Ishikawa (cell line): Measurements from ENCODE around the gene DUSP16.

ENCODE experiments used
- CEBPB ChIP-seq: IDR thresholded peaks from 2 replicates; pipeline ENCODE4 v1.6.1; 2012
- CREB1 ChIP-seq: IDR thresholded peaks from 2 replicates; pipeline ENCODE4 v1.6.1; 2012; ENCODE audit warnings: low read depth
- EGR1 ChIP-seq: IDR thresholded peaks from 2 replicates; pipeline ENCODE4 v1.6.1; 2012
- EP300 ChIP-seq: IDR thresholded peaks from 2 replicates; pipeline ENCODE4 v1.6.1; 2012; ENCODE audit warnings: borderline replicate concordance
- FOXM1 ChIP-seq: IDR thresholded peaks from 2 replicates; pipeline ENCODE4 v1.6.1; 2012; ENCODE audit warnings: low read depth, borderline replicate concordance
- NFIC ChIP-seq: IDR thresholded peaks from 2 replicates; pipeline ENCODE4 v1.6.1; 2012
- RAD21 ChIP-seq: IDR thresholded peaks from 2 replicates; pipeline ENCODE4 v1.6.1; 2012; ENCODE audit warnings: low read depth
- REST ChIP-seq: IDR thresholded peaks from 2 replicates; pipeline ENCODE4 v1.6.1; 2012; ENCODE audit warnings: low read depth, mild to moderate bottlenecking
- TAF1 ChIP-seq: IDR thresholded peaks from 2 replicates; pipeline ENCODE4 v1.6.1; 2012; ENCODE audit warnings: low read depth, mild to moderate bottlenecking
- TCF12 ChIP-seq: IDR thresholded peaks from 2 replicates; pipeline ENCODE4 v1.6.1; 2012; ENCODE audit warnings: low read depth
- TEAD4 ChIP-seq: IDR thresholded peaks from 2 replicates; pipeline ENCODE4 v1.6.1; 2012
- USF1 ChIP-seq: IDR thresholded peaks from 2 replicates; pipeline ENCODE4 v1.6.1; 2012
- YY1 ChIP-seq: IDR thresholded peaks from 2 replicates; pipeline ENCODE4 v1.6.1; 2012; ENCODE audit warnings: low read depth
- ZBTB7A ChIP-seq: IDR thresholded peaks from 2 replicates; pipeline ENCODE4 v1.6.1; 2012; ENCODE audit warnings: low read depth
- TF ChIP-seq, protein P1 (sequence below): IDR thresholded peaks from 2 replicates; pipeline ENCODE4 v1.6.1; 2012

Gene DUSP16

DNA sequence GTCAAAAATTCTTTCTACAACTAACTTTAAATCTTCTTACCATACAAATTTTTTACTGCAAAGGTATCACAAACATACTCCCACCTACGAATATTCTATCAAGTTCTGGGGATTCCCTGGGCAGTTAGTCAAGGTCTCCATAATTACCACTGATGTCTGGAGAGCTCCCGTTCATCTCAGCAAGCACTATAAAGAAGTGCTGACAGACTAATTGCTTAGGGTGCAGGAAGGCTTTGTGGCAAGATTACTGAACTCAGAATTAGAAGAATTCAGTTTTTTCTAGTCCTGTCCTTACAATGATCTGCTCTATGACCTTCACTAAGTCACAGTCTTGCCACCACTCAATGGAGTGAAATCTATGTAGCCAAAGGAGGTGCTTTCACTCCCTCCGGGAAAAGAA is 61.5 kb downstream of the DUSP16 start:
- TF ChIP-seq NFIC (no peak), TCF12 (no peak), EP300 (no peak), TAF1 (no peak), EGR1 (no peak), ZBTB7A (no peak), TEAD4 (no peak), RAD21 (no peak), YY1 (no peak), REST (no peak), CREB1 (no peak)
- TF ChIP-seq, protein P1, sequence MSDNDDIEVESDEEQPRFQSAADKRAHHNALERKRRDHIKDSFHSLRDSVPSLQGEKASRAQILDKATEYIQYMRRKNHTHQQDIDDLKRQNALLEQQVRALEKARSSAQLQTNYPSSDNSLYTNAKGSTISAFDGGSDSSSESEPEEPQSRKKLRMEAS = no peak

GRCh38 chr12:12499909-12500604 is 62.6 kb downstream of the DUSP16 start:
- no peak for TF ChIP-seq RAD21
- TF ChIP-seq ZBTB7A = no peak
- 0 out of 2 replicates have a peak, but pooled peaks have one; percentile 32 for TF ChIP-seq CEBPB

- no peak for TF ChIP-seq TAF1
- no peak for TF ChIP-seq EP300
- TF ChIP-seq TEAD4 = no peak
- TF ChIP-seq CREB1 = no peak
- no peak for TF ChIP-seq CEBPB
- TF ChIP-seq NFIC = no peak
- TF ChIP-seq ZBTB7A = no peak
- TF ChIP-seq RAD21 = no peak
- no peak for TF ChIP-seq FOXM1
- TF ChIP-seq USF1 = no peak
- no peak for TF ChIP-seq TCF12
- no peak for TF ChIP-seq REST
- TF ChIP-seq, protein P1 = no peak
- TF ChIP-seq YY1 = no peak
- TF ChIP-seq EGR1 = no peak
These were observed 64.5 kb downstream of the DUSP16 start for GRCh38 chr12:12498210-12498609.

DNA sequence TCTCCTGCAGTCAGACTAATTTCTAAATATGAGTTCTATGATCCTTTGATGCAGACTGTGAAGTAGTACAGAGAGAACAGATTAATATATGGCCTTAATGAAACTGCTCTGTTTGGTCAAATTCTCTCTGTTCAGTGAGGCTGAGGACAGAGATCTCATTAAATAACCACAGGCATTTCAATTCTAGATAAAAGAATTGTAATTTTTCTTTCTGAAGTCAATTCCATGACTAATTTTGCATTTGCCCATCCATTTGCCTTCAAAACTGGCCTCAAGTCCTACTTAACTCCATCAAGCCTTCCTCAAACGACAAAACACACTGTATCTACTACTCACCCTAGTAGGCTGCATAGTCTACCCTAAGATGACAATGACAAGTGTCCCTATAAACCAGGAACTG is 67.1 kb downstream of the DUSP16 start:
- TF ChIP-seq TEAD4 = no peak

DNA sequence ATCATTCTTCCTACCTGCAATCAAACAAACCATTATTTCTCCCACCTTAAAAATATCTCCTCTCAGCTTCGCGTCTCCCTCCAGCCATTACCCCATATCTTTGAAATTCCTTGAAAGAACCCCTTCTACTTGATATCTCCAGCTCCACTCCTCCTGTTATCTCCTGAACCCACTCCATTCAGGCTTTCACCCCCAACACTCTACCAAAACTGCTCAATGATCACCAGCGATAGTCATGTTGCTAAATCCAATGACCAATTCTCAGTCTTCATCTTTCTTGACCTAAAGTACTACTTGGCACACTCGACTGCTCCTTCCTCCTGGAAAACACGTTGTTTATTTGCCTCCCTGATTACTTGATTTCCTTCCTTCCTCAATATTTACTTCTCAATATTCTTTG is 70.1 kb downstream of the DUSP16 start:
- TF ChIP-seq CREB1 (no peak), YY1 (no peak), TCF12 (no peak), CEBPB (no peak), ZBTB7A (no peak), TAF1 (no peak), EGR1 (no peak), USF1 (no peak), REST (no peak), EP300 (no peak), FOXM1 (no peak), NFIC (no peak), TEAD4 (no peak)
- TF ChIP-seq, protein P1 = no peak
